SK-N-SH (cell line): ENCODE results near the gene ABHD8. TPM values are rescaled to one million over a fixed set of nuclear protein-coding genes. Genes with fewer than 3 reads are reported as not detected.

Source experiments
- CTCF ChIA-PET: fragments of 300-600, 350-600 bp; formaldehyde crosslinking; extraction: SDS; loops from one replicate; lab custom pipeline; 2021; lab: Yijun Ruan, JAX
- POLR2A ChIA-PET: fragments of 350-600 bp; sonication (Branson Sonifier 250); formaldehyde crosslinking; extraction: SDS; loops from one replicate; lab custom pipeline; 2020; ENCODE audit warnings: antibody characterized with exemption, inconsistent platforms; lab: Yijun Ruan, JAX
- DNase-seq: peaks from one replicate; pipeline ENCODE4 v3.0.0; 2012
- H2AFZ ChIP-seq: fragments of 200-600 bp; sonication (generic); 2 replicates; pipeline ENCODE4 v1.8.1; 2016; ENCODE audit warnings: antibody characterized with exemption, mild to moderate bottlenecking, low read depth
- H3F3A ChIP-seq: fragments of 200-600 bp; sonication (generic); replicated peaks from 2 replicates; pipeline ENCODE3; 2016; ENCODE audit warnings: antibody characterized with exemption, mild to moderate bottlenecking; ENCODE audit not compliant: insufficient read depth
- H3K27ac ChIP-seq, 2 experiments: fragments of 200-500 bp in 1 of 2; fragments of 200-600 bp in 1 of 2; sonication (Bioruptor generic) in 1 of 2; sonication (generic), shearing (Covaris generic) in 1 of 2; 2 replicates each; pipeline versions ENCODE4 v1.5.1 to v1.6.1; 2014 to 2016; ENCODE audit warnings: low read depth in 2 of 2, inconsistent platforms in 1 of 2, low read length in 1 of 2, mild to moderate bottlenecking in 1 of 2, mixed read lengths in 1 of 2
- H3K27me3 ChIP-seq: fragments of 200-600 bp; sonication (generic), shearing (Covaris generic); 2 replicates; pipeline ENCODE4 v1.6.1; 2016; ENCODE audit warnings: mixed run types; ENCODE audit not compliant: insufficient read depth
- H3K36me3 ChIP-seq, 2 experiments: fragments of 200-500 bp in 1 of 2; fragments of 200-600 bp in 1 of 2; sonication (Bioruptor generic) in 1 of 2; sonication (generic) in 1 of 2; replicated peaks in 1 of 2; 2 replicates each; pipeline versions ENCODE3 to v1.5.1; 2014 to 2016; ENCODE audit warnings: low read length in 1 of 2, mild to moderate bottlenecking in 1 of 2; ENCODE audit not compliant: insufficient read depth in 2 of 2, control insufficient read depth in 1 of 2
- H3K4me1 ChIP-seq, 2 experiments: fragments of 200-500 bp in 1 of 2; fragments of 200-600 bp in 1 of 2; sonication (Bioruptor generic) in 1 of 2; sonication (generic), shearing (Covaris generic) in 1 of 2; 2 replicates each; pipeline versions ENCODE4 v1.5.1 to v1.6.1; 2014 to 2016; ENCODE audit warnings: low read depth in 1 of 2, low read length in 1 of 2, mixed run types in 1 of 2; ENCODE audit not compliant: insufficient read depth in 2 of 2, control insufficient read depth in 1 of 2
- H3K4me2 ChIP-seq: fragments of 200-600 bp; sonication (generic), shearing (Covaris generic); 2 replicates; pipeline ENCODE4 v1.6.1; 2017; ENCODE audit warnings: mixed run types
- H3K4me3 ChIP-seq, 2 experiments: fragments of 200-500 bp in 1 of 2; fragments of 200-600 bp in 1 of 2; sonication (Bioruptor generic) in 1 of 2; sonication (generic), shearing (Covaris generic) in 1 of 2; 2 replicates each; pipeline versions ENCODE4 v1.5.1 to v1.8.1; 2014 to 2016; ENCODE audit warnings: low read depth in 2 of 2, inconsistent platforms in 1 of 2, low read length in 1 of 2, mild to moderate bottlenecking in 1 of 2, mixed read lengths in 1 of 2, moderate library complexity in 1 of 2
- H3K79me2 ChIP-seq: fragments of 200-600 bp; sonication (generic); 2 replicates; pipeline ENCODE4 v1.8.1; 2017; ENCODE audit warnings: mild to moderate bottlenecking; ENCODE audit not compliant: insufficient read depth
- H3K9ac ChIP-seq: fragments of 200-600 bp; sonication (generic); 2 replicates; pipeline ENCODE4 v1.6.1; 2017; ENCODE audit warnings: mixed run types
- H3K9me2 ChIP-seq: fragments of 200-600 bp; sonication (generic); 2 replicates; pipeline ENCODE4 v1.6.1; 2017; ENCODE audit warnings: mixed run types
- H3K9me3 ChIP-seq: fragments of 200-600 bp; sonication (generic); 2 replicates; pipeline ENCODE4 v1.6.1; 2017; ENCODE audit warnings: mixed run types, mild to moderate bottlenecking, moderate library complexity
- H4K20me1 ChIP-seq: fragments of 200-600 bp; sonication (generic); 2 replicates; pipeline ENCODE4 v1.6.1; 2017; ENCODE audit warnings: mild to moderate bottlenecking, mixed run types; ENCODE audit not compliant: insufficient read depth
- CHD2 ChIP-seq: fragments of 150-350 bp; IDR thresholded peaks from 2 replicates; pipeline ENCODE4 v1.6.1; 2018; ENCODE audit warnings: low read length; ENCODE audit not compliant: partially characterized antibody
- ELF1 ChIP-seq: IDR thresholded peaks from 2 replicates; pipeline ENCODE4 v1.4.0; 2012
- EP300 ChIP-seq, 2 experiments: IDR thresholded peaks; 2 replicates each; pipeline versions ENCODE4 v1.4.0 to v1.6.1; 2012; ENCODE audit warnings: borderline replicate concordance in 1 of 2, low read depth in 1 of 2, low read length in 1 of 2
- GABPA ChIP-seq: IDR thresholded peaks from 2 replicates; pipeline ENCODE4 v1.4.0; 2012; ENCODE audit warnings: low read depth, mild to moderate bottlenecking
- GATA2 ChIP-seq: sonication (generic); formaldehyde crosslinking; IDR thresholded peaks from 2 replicates; pipeline ENCODE4 v1.5.0; 2020; ENCODE audit warnings: mild to moderate bottlenecking, missing genetic modification reagents
- JUND ChIP-seq: IDR thresholded peaks from 2 replicates; pipeline ENCODE4 v1.4.0; 2012
- MXI1 ChIP-seq: IDR thresholded peaks from 2 replicates; pipeline ENCODE4 v1.6.1; 2012; ENCODE audit warnings: mild to moderate bottlenecking, low read depth, low read length, improper control_type of control experiment
- NFIC ChIP-seq: IDR thresholded peaks from 2 replicates; pipeline ENCODE4 v1.4.0; 2012; ENCODE audit warnings: borderline replicate concordance
- NRF1 ChIP-seq: IDR thresholded peaks from 2 replicates; pipeline ENCODE4 v1.6.1; 2012; ENCODE audit warnings: low read depth, mild to moderate bottlenecking, low read length
- POLR2AphosphoS5 ChIP-seq: IDR thresholded peaks from 2 replicates; pipeline ENCODE4 v1.6.1; 2012; ENCODE audit warnings: low read depth, low read length
- RCOR1 ChIP-seq: fragments of 150-350 bp; IDR thresholded peaks from 2 replicates; pipeline ENCODE4 v1.6.1; 2017; ENCODE audit warnings: antibody characterized with exemption, low read length
- RXRA ChIP-seq: IDR thresholded peaks from 2 replicates; pipeline ENCODE4 v1.4.0; 2012; ENCODE audit warnings: low read depth, mild to moderate bottlenecking, borderline replicate concordance
- SIN3A ChIP-seq: IDR thresholded peaks from 2 replicates; pipeline ENCODE4 v1.6.1; 2012; ENCODE audit warnings: low read depth, mild to moderate bottlenecking, low read length, moderate library complexity, borderline replicate concordance
- SMC3 ChIP-seq: IDR thresholded peaks from 2 replicates; pipeline ENCODE4 v1.6.1; 2012; ENCODE audit warnings: low read depth, low read length, improper control_type of control experiment
- TEAD4 ChIP-seq: IDR thresholded peaks from 2 replicates; pipeline ENCODE4 v1.4.0; 2012; ENCODE audit warnings: mild to moderate bottlenecking, borderline replicate concordance; ENCODE audit not compliant: insufficient read depth
- whole genome bisulfite sequencing: methylation state at CpG from one replicate; pipeline ENCODE4 v1.1.6; 2017; ENCODE audit warnings: low lambda C conversion rate; 5-methylcytosine and 5-hydroxymethylcytosine counted together
- polyA plus RNA-seq, 3 experiments: library from polyadenylated mRNA; depleted of rRNA; stranded (reverse); fragments of >200 nt; gene quantifications; 2 replicates each; pipeline ENCODE4 v1.2.3, GENCODE V29; 2012
- TF ChIP-seq, protein P1 (sequence below): IDR thresholded peaks from 2 replicates; pipeline ENCODE4; 2012
- TF ChIP-seq, protein P2 (sequence below): IDR thresholded peaks from 2 replicates; pipeline ENCODE4 v1.4.0; 2012; ENCODE audit warnings: low read depth, borderline replicate concordance
- TF ChIP-seq, protein P3 (sequence below): IDR thresholded peaks from 2 replicates; pipeline ENCODE4 v1.6.1; 2012; ENCODE audit warnings: mild to moderate bottlenecking, low read depth, low read length, moderate library complexity

The ABHD8 gene
- polyA plus RNA-seq, 1 of the 3 experiments (the other 2 are of a cell fraction): 11.1 TPM

DNA sequence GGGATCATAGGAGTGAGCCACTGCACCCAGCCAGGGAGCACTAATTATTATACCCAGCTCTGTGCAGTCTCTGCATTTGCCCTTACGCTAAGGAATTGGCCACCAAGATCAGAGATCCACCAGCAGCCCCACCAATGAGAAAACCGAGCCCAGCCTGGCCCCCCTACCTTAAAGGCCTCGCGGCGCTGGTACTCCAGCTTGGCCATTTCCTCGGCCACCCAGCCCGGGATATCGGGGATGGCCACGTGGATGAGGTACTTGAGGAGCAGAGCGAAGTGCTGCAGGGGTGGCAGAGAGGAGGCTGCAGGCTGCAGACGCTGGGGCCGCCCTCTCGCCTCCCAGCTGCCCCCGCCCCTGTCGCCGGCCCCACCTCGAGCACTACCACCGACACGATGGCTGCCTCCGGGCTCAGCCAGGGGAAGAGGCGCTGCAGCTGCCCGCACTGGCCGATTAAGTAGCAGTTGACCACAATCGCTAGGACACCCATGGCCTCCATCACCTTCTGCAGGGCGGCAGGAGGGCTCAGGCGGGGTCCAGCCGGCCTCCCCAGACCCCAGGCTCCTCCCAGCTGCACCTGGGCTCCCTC, 23.9 kb upstream of the ABHD8 start (continued):
- TF ChIP-seq NFIC: no peak
- TF ChIP-seq NRF1: no peak
- TF ChIP-seq MXI1: no peak
- no peak for TF ChIP-seq RXRA
- TF ChIP-seq ELF1: no peak
- TF ChIP-seq GABPA: no peak
- TF ChIP-seq CHD2: no peak
- TF ChIP-seq, protein P1, sequence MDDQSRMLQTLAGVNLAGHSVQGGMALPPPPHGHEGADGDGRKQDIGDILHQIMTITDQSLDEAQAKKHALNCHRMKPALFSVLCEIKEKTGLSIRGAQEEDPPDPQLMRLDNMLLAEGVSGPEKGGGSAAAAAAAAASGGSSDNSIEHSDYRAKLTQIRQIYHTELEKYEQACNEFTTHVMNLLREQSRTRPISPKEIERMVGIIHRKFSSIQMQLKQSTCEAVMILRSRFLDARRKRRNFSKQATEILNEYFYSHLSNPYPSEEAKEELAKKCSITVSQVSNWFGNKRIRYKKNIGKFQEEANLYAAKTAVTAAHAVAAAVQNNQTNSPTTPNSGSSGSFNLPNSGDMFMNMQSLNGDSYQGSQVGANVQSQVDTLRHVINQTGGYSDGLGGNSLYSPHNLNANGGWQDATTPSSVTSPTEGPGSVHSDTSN: no peak

DNA sequence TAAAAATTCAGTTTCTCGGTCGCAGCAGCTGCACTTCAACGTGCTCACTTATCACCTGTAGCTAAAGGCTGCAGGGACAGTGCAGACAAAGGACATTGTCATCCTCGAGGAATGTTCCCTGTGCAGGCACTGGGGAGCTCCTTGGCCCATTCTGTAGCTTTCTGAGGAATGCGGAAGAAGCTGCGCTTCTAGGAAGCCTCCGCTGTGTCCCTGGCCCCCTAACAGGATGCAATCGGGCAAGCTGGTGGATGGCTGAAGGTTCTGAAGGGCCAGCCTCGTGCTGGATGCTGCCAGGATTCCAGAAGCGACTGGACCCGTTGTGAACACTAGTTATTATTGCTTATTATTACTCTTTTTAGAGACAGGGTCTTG, 23.4 kb upstream of the ABHD8 start:
- ChIA-PET CTCF (interaction anchor here (1.3 kb wide), 1 partner anchor 15 kb away, joined by 4 read pairs; no protein-coding TSS in a partner anchor), POLR2A (interaction anchor here (1.1 kb wide), 1 partner anchor 17 kb away, joined by 4 read pairs; the partner anchor contains the start of gene DDA1)
- 90% methylated on average over 10 of the region's 11 CpGs for WGBS

DNA sequence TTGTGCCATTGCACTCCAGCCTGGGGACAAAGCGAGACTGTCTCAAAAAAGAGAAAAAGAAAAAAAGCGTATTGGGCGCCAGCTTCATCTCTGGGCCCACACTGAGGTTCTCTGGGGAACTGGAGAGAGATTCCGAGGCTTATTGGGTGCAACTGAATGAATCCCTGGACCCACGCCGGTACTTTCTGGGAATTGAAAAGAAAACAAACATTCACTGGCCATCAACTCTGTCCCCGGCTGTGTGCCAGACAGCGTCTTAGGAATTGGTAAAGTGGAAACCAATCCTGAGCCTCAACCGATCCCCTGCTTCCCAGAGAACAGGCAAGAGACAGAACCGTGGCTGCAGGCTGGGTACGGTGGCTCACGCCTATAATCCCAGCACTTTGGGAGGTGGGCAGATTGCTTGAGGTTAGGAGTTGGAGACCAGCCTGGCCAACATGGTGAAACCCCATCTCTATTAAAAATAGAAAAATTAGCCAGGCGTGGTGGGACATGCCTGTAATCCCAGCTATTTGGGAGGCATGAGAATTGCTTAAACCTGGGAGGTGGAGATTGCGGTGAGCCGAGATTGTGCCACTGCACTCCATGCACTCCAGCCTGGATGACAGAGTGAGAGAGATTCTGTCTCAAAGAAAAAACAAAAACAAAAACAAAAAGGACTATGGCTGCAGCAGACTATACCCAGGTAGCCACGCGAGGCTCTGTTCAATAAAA, 22.8 kb upstream of the ABHD8 start:
- no peaks in the 10 kb centered on the region for H4K20me1 ChIP-seq
- H3K79me2 ChIP-seq: no peaks in the 10 kb centered on the region
- no peaks in the 10 kb centered on the region for H3K9me3 ChIP-seq
- no peaks in the 10 kb centered on the region for H3K27me3 ChIP-seq
- H3K4me2 ChIP-seq: no peak overlapping the region
- H3K9ac ChIP-seq: no peak overlapping the region
- H3K4me3 ChIP-seq: no peak overlapping the region
- DNase-seq: no peak
- H3K9me2 ChIP-seq: no peaks in the 10 kb centered on the region
- 96% methylated on average over 17 of the region's 17 CpGs for WGBS
- POLR2A ChIA-PET: no interaction called here
- TF ChIP-seq, protein P2, sequence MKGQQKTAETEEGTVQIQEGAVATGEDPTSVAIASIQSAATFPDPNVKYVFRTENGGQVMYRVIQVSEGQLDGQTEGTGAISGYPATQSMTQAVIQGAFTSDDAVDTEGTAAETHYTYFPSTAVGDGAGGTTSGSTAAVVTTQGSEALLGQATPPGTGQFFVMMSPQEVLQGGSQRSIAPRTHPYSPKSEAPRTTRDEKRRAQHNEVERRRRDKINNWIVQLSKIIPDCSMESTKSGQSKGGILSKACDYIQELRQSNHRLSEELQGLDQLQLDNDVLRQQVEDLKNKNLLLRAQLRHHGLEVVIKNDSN: no peak
- TF ChIP-seq JUND: no peak
- no peak for TF ChIP-seq CHD2
- no peak for TF ChIP-seq GATA2 (CRISPR knock-in tag)
- TF ChIP-seq EP300 (IDR thresholded peaks at IDR 0.05; ENCODE audit: borderline replicate concordance in 1 of 2, low read depth in 1 of 2, low read length in 1 of 2): no peak
- no peak for TF ChIP-seq RCOR1
- no peak for TF ChIP-seq SMC3
- TF ChIP-seq, protein P3, sequence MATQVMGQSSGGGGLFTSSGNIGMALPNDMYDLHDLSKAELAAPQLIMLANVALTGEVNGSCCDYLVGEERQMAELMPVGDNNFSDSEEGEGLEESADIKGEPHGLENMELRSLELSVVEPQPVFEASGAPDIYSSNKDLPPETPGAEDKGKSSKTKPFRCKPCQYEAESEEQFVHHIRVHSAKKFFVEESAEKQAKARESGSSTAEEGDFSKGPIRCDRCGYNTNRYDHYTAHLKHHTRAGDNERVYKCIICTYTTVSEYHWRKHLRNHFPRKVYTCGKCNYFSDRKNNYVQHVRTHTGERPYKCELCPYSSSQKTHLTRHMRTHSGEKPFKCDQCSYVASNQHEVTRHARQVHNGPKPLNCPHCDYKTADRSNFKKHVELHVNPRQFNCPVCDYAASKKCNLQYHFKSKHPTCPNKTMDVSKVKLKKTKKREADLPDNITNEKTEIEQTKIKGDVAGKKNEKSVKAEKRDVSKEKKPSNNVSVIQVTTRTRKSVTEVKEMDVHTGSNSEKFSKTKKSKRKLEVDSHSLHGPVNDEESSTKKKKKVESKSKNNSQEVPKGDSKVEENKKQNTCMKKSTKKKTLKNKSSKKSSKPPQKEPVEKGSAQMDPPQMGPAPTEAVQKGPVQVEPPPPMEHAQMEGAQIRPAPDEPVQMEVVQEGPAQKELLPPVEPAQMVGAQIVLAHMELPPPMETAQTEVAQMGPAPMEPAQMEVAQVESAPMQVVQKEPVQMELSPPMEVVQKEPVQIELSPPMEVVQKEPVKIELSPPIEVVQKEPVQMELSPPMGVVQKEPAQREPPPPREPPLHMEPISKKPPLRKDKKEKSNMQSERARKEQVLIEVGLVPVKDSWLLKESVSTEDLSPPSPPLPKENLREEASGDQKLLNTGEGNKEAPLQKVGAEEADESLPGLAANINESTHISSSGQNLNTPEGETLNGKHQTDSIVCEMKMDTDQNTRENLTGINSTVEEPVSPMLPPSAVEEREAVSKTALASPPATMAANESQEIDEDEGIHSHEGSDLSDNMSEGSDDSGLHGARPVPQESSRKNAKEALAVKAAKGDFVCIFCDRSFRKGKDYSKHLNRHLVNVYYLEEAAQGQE: no peak
- TF ChIP-seq TEAD4: no peak
- TF ChIP-seq, all 33 proteins: peak for 0
- H3F3A ChIP-seq: no peaks in the 10 kb centered on the region
- no peaks in the 10 kb centered on the region for H3K4me1 ChIP-seq
- CTCF ChIA-PET: no interaction called here
- no peak overlapping the region for H2AFZ ChIP-seq
- no peak overlapping the region for H3K27ac ChIP-seq
- H3K36me3 ChIP-seq: peaks cover 0 to 24% of the 10 kb centered on the region in 2 experiments

More for the DNA sequence above, 23.4 kb upstream of the ABHD8 start:
- Histone ChIP-seq H3K9me2 (no peaks in the 10 kb centered on the region), H3F3A (no peaks in the 10 kb centered on the region), H3K79me2 (no peaks in the 10 kb centered on the region), H3K4me2 (no peak overlapping the region), H3K4me1 (no peaks in the 10 kb centered on the region), H3K9me3 (no peaks in the 10 kb centered on the region), H4K20me1 (no peaks in the 10 kb centered on the region), H3K9ac (no peak overlapping the region), H2AFZ (no peak overlapping the region), H3K4me3 (no peak overlapping the region), H3K27ac (no peak overlapping the region), H3K36me3 (peaks cover 0 to 22% of the 10 kb centered on the region in 2 experiments), H3K27me3 (no peaks in the 10 kb centered on the region)
- no peak for DNase-seq
- TF ChIP-seq CHD2 (no peak), GATA2 (CRISPR knock-in tag) (no peak), MXI1 (no peak), SIN3A (no peak), POLR2AphosphoS5 (no peak)
